Measurements from ENCODE around the gene XRN2. TPM values are rescaled to one million over a fixed set of nuclear protein-coding genes. Genes with fewer than 3 reads are reported as not detected.

XRN2 gene
- polyA plus RNA-seq, 1 donor from 2014 or later: 142 TPM

DNA sequence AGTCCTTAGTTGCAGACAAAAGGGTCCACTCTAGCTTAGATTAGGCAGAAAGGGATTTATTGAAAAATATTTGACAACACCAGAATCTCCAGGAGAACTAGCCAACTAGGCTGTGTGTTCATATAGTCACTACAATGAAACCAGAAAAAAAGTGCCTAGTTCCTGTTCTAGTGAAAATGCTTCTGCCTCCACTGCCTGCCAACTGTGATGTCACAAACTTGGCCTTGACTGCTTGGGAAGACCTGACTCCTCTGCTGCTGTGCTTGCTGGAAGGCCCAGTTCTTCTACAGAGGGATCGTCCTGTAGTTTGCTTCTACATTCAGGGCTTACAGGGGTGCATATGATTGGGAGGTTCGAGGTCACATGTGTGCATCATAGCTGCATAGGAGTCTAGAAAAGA, 40.3 kb upstream of the XRN2 start:
- Histone ChIP-seq H3K27me3 (ENCODE audit: insufficient read depth, low read depth, low read length) (no peaks in the 10 kb centered on the region), H2AFZ (ENCODE audit: low read depth, low read length) (no peak overlapping the region)

GRCh38 chr20:21265261-21266190, 37.6 kb upstream of the XRN2 start:
- H3K4me3 ChIP-seq (ENCODE audit: low read length): no peak overlapping the region
- no peaks in the 10 kb centered on the region for H3F3A ChIP-seq (ENCODE audit: insufficient read depth, low read length, poor library complexity, severe bottlenecking)
- H3K9ac ChIP-seq (ENCODE audit: low read length): no peak overlapping the region
- H3K4me2 ChIP-seq (ENCODE audit: low read length): no peak overlapping the region
- H3K27ac ChIP-seq (ENCODE audit: low read length): no peak overlapping the region
- no peaks in the 10 kb centered on the region for H3K36me3 ChIP-seq (ENCODE audit: insufficient read depth, low read length)
- H4K20me1 ChIP-seq (ENCODE audit: insufficient read depth): no peaks in the 10 kb centered on the region
- no peaks in the 10 kb centered on the region for H3K79me2 ChIP-seq (replicated peaks; ENCODE audit: insufficient read depth, low read length)
- no peak overlapping the region for H2AFZ ChIP-seq (ENCODE audit: low read depth, low read length)
- TF ChIP-seq MXI1 (conservative IDR thresholded peaks at IDR 0.05; ENCODE audit: poor library complexity, severe bottlenecking) (no peak), EP300 (conservative IDR thresholded peaks at IDR 0.05; ENCODE audit: poor library complexity, severe bottlenecking) (no peak), SMC3 (conservative IDR thresholded peaks at IDR 0.05; ENCODE audit: poor library complexity) (no peak), POLR2AphosphoS5 (IDR thresholded peaks at IDR 0.05) (no peak)
- TF ChIP-seq, protein P1, sequence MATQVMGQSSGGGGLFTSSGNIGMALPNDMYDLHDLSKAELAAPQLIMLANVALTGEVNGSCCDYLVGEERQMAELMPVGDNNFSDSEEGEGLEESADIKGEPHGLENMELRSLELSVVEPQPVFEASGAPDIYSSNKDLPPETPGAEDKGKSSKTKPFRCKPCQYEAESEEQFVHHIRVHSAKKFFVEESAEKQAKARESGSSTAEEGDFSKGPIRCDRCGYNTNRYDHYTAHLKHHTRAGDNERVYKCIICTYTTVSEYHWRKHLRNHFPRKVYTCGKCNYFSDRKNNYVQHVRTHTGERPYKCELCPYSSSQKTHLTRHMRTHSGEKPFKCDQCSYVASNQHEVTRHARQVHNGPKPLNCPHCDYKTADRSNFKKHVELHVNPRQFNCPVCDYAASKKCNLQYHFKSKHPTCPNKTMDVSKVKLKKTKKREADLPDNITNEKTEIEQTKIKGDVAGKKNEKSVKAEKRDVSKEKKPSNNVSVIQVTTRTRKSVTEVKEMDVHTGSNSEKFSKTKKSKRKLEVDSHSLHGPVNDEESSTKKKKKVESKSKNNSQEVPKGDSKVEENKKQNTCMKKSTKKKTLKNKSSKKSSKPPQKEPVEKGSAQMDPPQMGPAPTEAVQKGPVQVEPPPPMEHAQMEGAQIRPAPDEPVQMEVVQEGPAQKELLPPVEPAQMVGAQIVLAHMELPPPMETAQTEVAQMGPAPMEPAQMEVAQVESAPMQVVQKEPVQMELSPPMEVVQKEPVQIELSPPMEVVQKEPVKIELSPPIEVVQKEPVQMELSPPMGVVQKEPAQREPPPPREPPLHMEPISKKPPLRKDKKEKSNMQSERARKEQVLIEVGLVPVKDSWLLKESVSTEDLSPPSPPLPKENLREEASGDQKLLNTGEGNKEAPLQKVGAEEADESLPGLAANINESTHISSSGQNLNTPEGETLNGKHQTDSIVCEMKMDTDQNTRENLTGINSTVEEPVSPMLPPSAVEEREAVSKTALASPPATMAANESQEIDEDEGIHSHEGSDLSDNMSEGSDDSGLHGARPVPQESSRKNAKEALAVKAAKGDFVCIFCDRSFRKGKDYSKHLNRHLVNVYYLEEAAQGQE (IDR thresholded peaks at IDR 0.05; ENCODE audit: borderline replicate concordance): no peak
- no peaks in the 10 kb centered on the region for H3K27me3 ChIP-seq (ENCODE audit: insufficient read depth, low read depth, low read length)
- no peaks in the 10 kb centered on the region for H3K9me2 ChIP-seq (ENCODE audit: insufficient read depth, low read length)
- H3K9me3 ChIP-seq (ENCODE audit: low read length): no peaks in the 10 kb centered on the region

More for the DNA sequence above, 40.3 kb upstream of the XRN2 start:
- no peaks in the 10 kb centered on the region for H3F3A ChIP-seq (ENCODE audit: insufficient read depth, low read length, poor library complexity, severe bottlenecking)
- H3K4me2 ChIP-seq (ENCODE audit: low read length): no peak overlapping the region
- no peaks in the 10 kb centered on the region for H3K79me2 ChIP-seq (replicated peaks; ENCODE audit: insufficient read depth, low read length)
- no peaks in the 10 kb centered on the region for H3K36me3 ChIP-seq (ENCODE audit: insufficient read depth, low read length)
- no peak overlapping the region for H3K4me3 ChIP-seq (ENCODE audit: low read length)
- no peak overlapping the region for H3K27ac ChIP-seq (ENCODE audit: low read length)
- H3K9me3 ChIP-seq (ENCODE audit: low read length): no peaks in the 10 kb centered on the region
- no peaks in the 10 kb centered on the region for H3K9me2 ChIP-seq (ENCODE audit: insufficient read depth, low read length)
- TF ChIP-seq EP300 (conservative IDR thresholded peaks at IDR 0.05; ENCODE audit: poor library complexity, severe bottlenecking): no peak
- TF ChIP-seq, protein P1 (IDR thresholded peaks at IDR 0.05; ENCODE audit: borderline replicate concordance): no peak
- no peak for TF ChIP-seq CTCF (IDR thresholded peaks at IDR 0.05; ENCODE audit: poor library complexity, severe bottlenecking)
- no peak for TF ChIP-seq POLR2AphosphoS5 (IDR thresholded peaks at IDR 0.05)
- no peak for TF ChIP-seq EZH2 (IDR thresholded peaks at IDR 0.05; ENCODE audit: borderline replicate concordance, insufficient read depth, low read length, poor library complexity, severe bottlenecking)
- no peak for TF ChIP-seq MXI1 (conservative IDR thresholded peaks at IDR 0.05; ENCODE audit: poor library complexity, severe bottlenecking)
- no peak for TF ChIP-seq TAF1 (IDR thresholded peaks at IDR 0.05; ENCODE audit: low read depth)
- TF ChIP-seq SMC3 (conservative IDR thresholded peaks at IDR 0.05; ENCODE audit: poor library complexity): no peak
- no peak for TF ChIP-seq RAD21 (conservative IDR thresholded peaks at IDR 0.05)
- H4K20me1 ChIP-seq (ENCODE audit: insufficient read depth): no peaks in the 10 kb centered on the region
- no peak overlapping the region for H3K9ac ChIP-seq (ENCODE audit: low read length)

Measured in neural cell (in vitro differentiated cells).